Bone marrow (tissue), 2 donors: Measurements from ENCODE around the gene RAD54L.
A peak's percentile ranks its signal among the peaks of the same experiment; 100 is the strongest.
"Not testable (repeated sequence)": the region's sequence is repeated elsewhere in the genome, so short reads cannot be mapped to it uniquely, and the experiment has no call there.

Experiments used
- DNase-seq, 2 donors: peaks; one replicate each; lab custom pipeline; 2025; lab: John Stamatoyannopoulos, UW

RAD54L gene

GRCh38 chr1:46241733-46242132 is 5.8 kb upstream of the RAD54L start:
- not testable (repeated sequence) for DNase-seq

- DNase-seq: no peak
Measured at GRCh38 chr1:46242918-46243317, 4.6 kb upstream of the RAD54L start.

GRCh38 chr1:46243831-46244230 is 3.7 kb upstream of the RAD54L start:
- DNase-seq: not testable (repeated sequence)

GRCh38 chr1:46244656-46245371 is 2.7 kb upstream of the RAD54L start:
- no peak for DNase-seq

- not testable (repeated sequence) for DNase-seq
Measured at GRCh38 chr1:46246136-46246535, 1.4 kb upstream of the RAD54L start.

GRCh38 chr1:46246548-46247435 is 771 bp upstream of the RAD54L start:
- DNase-seq: peak in 1 of 2 donors; percentile 48

- DNase-seq: no peak
Measured at GRCh38 chr1:46248122-46248920, 758 bp downstream of the RAD54L start.

- no peak for DNase-seq
Measured at GRCh38 chr1:46254668-46255067, 7.1 kb downstream of the RAD54L start.

- DNase-seq: no peak
Measured at GRCh38 chr1:46256523-46256922, 9.0 kb downstream of the RAD54L start.

- no peak for DNase-seq
Measured at GRCh38 chr1:46262508-46262907, 14.9 kb downstream of the RAD54L start.

- DNase-seq: no peak
Measured at GRCh38 chr1:46263146-46263545, 15.6 kb downstream of the RAD54L start.

GRCh38 chr1:46268578-46268977 is 21.0 kb downstream of the RAD54L start:
- no peak for DNase-seq

GRCh38 chr1:46274225-46275029 is 26.9 kb downstream of the RAD54L start:
- DNase-seq: no peak

- DNase-seq: no peak
Measured at GRCh38 chr1:46275030-46275337, 27.4 kb downstream of the RAD54L start.

- no peak for DNase-seq
Measured at GRCh38 chr1:46277658-46278373, 30.3 kb downstream of the RAD54L start.

GRCh38 chr1:46278807-46279206 is 31.2 kb downstream of the RAD54L start:
- no peak for DNase-seq

GRCh38 chr1:46280092-46280491 is 32.5 kb downstream of the RAD54L start:
- DNase-seq: no peak

- no peak for DNase-seq
Measured at GRCh38 chr1:46281021-46281420, 33.5 kb downstream of the RAD54L start.

GRCh38 chr1:46284058-46284457 is 36.5 kb downstream of the RAD54L start:
- no peak for DNase-seq

- no peak for DNase-seq
Measured at GRCh38 chr1:46284597-46285564, 37.3 kb downstream of the RAD54L start.
